Thoracic aorta (tissue), 2 donors: ENCODE results near the gene CHEK2. TPM values are rescaled to one million over a fixed set of nuclear protein-coding genes. Genes with fewer than 3 reads are reported as not detected.

ENCODE experiments used
- ATAC-seq: fragments of 150-250 bp; one replicate; pipeline ENCODE4 v1.8.0; 2017; ENCODE audit warnings: low read depth; ENCODE audit not compliant: insufficient number of reproducible peaks, low FRiP score
- DNase-seq: peaks from one replicate; pipeline ENCODE4 v3.0.0-alpha.2; 2020; ENCODE audit warnings: low spot score
- H3K27ac ChIP-seq, 2 donors: fragments of 200-600 bp; sonication (generic); 1 replicate in 1 of 2; 2 replicates in 1 of 2; pipeline ENCODE4 v1.5.1; 2016; ENCODE audit warnings: mild to moderate bottlenecking in 2 of 2, moderate library complexity in 2 of 2
- H3K27me3 ChIP-seq: fragments of 200-600 bp; sonication (generic); replicated peaks from 2 replicates; pipeline ENCODE4 v1.6.0; 2016; ENCODE audit warnings: mild to moderate bottlenecking; ENCODE audit not compliant: insufficient read depth
- H3K36me3 ChIP-seq: fragments of 200-600 bp; sonication (generic); one replicate; pipeline ENCODE4 v1.5.1; 2016
- H3K4me1 ChIP-seq, 2 donors: fragments of 200-600 bp; sonication (generic); 1 replicate in 1 of 2; 2 replicates in 1 of 2; pipeline versions ENCODE4 v1.5.1 to v1.6.0; 2016; ENCODE audit warnings: low read depth in 2 of 2, mild to moderate bottlenecking in 1 of 2; ENCODE audit not compliant: control insufficient read depth in 1 of 2
- H3K4me3 ChIP-seq: fragments of 200-600 bp; sonication (generic); 2 replicates; pipeline ENCODE4 v1.5.1; 2016; ENCODE audit warnings: mild to moderate bottlenecking
- H3K9me3 ChIP-seq: fragments of 200-600 bp; sonication (generic); 2 replicates; pipeline ENCODE4 v1.5.1; 2016
- CTCF ChIP-seq: fragments of 200-600 bp; sonication (generic); IDR thresholded peaks from one replicate; pipeline ENCODE4 v1.5.1; 2019; ENCODE audit warnings: antibody characterized with exemption
- total RNA-seq, 2 donors: library from RNA; depleted of rRNA; stranded (reverse); fragments of >200 nt; gene quantifications; one replicate each; pipeline versions ENCODE4 v1.1.0 to v1.2.3, GENCODE V29; 2016

Gene CHEK2
- 1 to 10 TPM; 7.9 to 8.3 TPM for total RNA-seq

- no peaks in the 10 kb centered on the region for H3K9me3 ChIP-seq
- H3K36me3 ChIP-seq = peaks cover 12% of the 10 kb centered on the region
- H3K27me3 ChIP-seq = no peaks in the 10 kb centered on the region
- DNase-seq = peak; percentile 98
- no peak for TF ChIP-seq CTCF
- peak within 1 kb of the TSS; percentile 94 for H3K4me3 ChIP-seq
- H3K27ac ChIP-seq = peak within 1 kb of the TSS; percentile 98
- ATAC-seq = peak; percentile 97
- peaks cover 8 to 13% of the 10 kb centered on the region in 2 donors for H3K4me1 ChIP-seq
Measured at GRCh38 chr22:28741785-28742561, at the start of gene CHEK2, which contains the start of gene HSCB. CHEK2 (minus strand) TSS chr22:28741820; CDS start chr22:28734721, 7,099 bp downstream. HSCB (plus strand) TSS chr22:28742039; CDS start chr22:28742096, 57 bp downstream.

- Histone ChIP-seq H3K9me3 (no peaks in the 10 kb centered on the region), H3K36me3 (peaks cover 36% of the 10 kb centered on the region), H3K4me1 (peaks cover 7 to 13% of the 10 kb centered on the region in 2 donors), H3K27ac (no peak overlapping the region), H3K4me3 (no peak overlapping the region), H3K27me3 (no peaks in the 10 kb centered on the region)
- DNase-seq (no peak), ATAC-seq (no peak)
- TF ChIP-seq CTCF = no peak
Measured at GRCh38 chr22:28791124-28791523, 49.5 kb upstream of the CHEK2 start.

- Histone ChIP-seq H3K36me3 (peaks cover 32% of the 10 kb centered on the region), H3K9me3 (no peaks in the 10 kb centered on the region), H3K27me3 (no peaks in the 10 kb centered on the region), H3K4me1 (no peaks in the 10 kb centered on the region), H3K4me3 (no peak overlapping the region), H3K27ac (peak overlapping the region in 1 of 2 donors; percentile 2)
- no peak for TF ChIP-seq CTCF
- no peak for DNase-seq
- no peak for ATAC-seq
Measured at GRCh38 chr22:28788601-28789000, 47.0 kb upstream of the CHEK2 start.

GRCh38 chr22:28783786-28784671 lies 42.4 kb upstream of the CHEK2 start:
- Histone ChIP-seq H3K36me3 (peaks cover 43% of the 10 kb centered on the region), H3K27me3 (no peaks in the 10 kb centered on the region), H3K4me1 (peaks cover 0 to 12% of the 10 kb centered on the region in 2 donors), H3K27ac (no peak overlapping the region), H3K4me3 (no peak overlapping the region), H3K9me3 (no peaks in the 10 kb centered on the region)
- ATAC-seq (no peak), DNase-seq (no peak)
- TF ChIP-seq CTCF = no peak

GRCh38 chr22:28780296-28780695 lies 38.7 kb upstream of the CHEK2 start:
- Histone ChIP-seq H3K27ac (no peak overlapping the region), H3K27me3 (no peaks in the 10 kb centered on the region), H3K4me1 (peaks cover 4 to 12% of the 10 kb centered on the region in 2 donors), H3K9me3 (no peaks in the 10 kb centered on the region), H3K36me3 (peaks cover 32% of the 10 kb centered on the region), H3K4me3 (no peak overlapping the region)
- DNase-seq (no peak), ATAC-seq (no peak)
- TF ChIP-seq CTCF = no peak
